Measurements from ENCODE around the gene MUC5AC. TPM values are rescaled to one million over a fixed set of nuclear protein-coding genes. Genes with fewer than 3 reads are reported as not detected.

Gene MUC5AC, protein sequence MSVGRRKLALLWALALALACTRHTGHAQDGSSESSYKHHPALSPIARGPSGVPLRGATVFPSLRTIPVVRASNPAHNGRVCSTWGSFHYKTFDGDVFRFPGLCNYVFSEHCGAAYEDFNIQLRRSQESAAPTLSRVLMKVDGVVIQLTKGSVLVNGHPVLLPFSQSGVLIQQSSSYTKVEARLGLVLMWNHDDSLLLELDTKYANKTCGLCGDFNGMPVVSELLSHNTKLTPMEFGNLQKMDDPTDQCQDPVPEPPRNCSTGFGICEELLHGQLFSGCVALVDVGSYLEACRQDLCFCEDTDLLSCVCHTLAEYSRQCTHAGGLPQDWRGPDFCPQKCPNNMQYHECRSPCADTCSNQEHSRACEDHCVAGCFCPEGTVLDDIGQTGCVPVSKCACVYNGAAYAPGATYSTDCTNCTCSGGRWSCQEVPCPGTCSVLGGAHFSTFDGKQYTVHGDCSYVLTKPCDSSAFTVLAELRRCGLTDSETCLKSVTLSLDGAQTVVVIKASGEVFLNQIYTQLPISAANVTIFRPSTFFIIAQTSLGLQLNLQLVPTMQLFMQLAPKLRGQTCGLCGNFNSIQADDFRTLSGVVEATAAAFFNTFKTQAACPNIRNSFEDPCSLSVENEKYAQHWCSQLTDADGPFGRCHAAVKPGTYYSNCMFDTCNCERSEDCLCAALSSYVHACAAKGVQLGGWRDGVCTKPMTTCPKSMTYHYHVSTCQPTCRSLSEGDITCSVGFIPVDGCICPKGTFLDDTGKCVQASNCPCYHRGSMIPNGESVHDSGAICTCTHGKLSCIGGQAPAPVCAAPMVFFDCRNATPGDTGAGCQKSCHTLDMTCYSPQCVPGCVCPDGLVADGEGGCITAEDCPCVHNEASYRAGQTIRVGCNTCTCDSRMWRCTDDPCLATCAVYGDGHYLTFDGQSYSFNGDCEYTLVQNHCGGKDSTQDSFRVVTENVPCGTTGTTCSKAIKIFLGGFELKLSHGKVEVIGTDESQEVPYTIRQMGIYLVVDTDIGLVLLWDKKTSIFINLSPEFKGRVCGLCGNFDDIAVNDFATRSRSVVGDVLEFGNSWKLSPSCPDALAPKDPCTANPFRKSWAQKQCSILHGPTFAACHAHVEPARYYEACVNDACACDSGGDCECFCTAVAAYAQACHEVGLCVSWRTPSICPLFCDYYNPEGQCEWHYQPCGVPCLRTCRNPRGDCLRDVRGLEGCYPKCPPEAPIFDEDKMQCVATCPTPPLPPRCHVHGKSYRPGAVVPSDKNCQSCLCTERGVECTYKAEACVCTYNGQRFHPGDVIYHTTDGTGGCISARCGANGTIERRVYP (N-terminal part only)
- under 0.01 TPM in 1 of 2 replicates, not detected in the other for total RNA-seq

DNA sequence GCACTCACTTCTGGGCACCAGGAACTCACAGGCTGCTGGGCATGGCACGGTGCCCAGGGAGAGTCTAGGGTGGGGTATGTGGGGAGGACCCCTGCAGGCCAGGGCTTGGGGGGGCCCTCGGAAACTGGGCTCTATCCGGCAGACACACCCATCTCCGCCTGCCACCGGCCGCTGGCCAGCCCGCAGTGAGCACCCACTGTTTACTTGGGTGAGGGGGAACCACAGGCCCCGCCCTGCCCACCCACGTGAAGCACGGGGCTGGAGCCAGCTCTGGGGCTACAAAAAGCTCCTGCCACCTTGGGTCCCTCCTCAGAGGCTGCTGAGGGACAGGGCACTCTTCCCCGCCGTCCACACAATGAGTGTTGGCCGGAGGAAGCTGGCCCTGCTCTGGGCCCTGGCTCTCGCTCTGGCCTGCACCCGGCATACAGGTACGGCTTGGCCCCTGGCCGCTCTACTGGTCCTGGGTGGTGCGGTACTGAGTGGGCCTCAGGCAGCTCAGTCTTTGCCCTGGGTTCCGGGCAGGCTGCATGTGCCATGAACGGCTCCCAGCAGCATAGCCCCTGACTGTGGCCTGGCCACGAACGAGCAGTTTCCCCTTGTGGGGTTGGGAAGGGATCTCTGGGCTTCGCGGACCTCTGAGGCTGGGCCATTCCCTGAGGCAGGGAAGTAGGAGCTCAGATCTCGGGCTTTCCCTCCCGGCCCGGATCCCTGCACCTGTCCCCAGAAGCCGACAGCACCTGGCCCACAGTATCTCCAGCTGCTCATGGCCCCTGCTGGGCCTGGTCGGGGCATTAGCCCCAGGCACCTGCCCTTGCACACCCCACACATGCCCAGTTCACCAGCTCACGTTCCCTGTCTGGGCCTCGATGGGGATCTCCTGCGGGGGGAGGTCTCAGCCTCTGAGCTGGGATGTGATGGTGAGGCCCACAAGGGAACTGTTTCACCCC lies at the start of gene MUC5AC:
MUC5AC (plus strand) TSS at position 309 of the 947 bp plus-strand sequence; CDS start at position 356, 47 bp downstream.

DNA sequence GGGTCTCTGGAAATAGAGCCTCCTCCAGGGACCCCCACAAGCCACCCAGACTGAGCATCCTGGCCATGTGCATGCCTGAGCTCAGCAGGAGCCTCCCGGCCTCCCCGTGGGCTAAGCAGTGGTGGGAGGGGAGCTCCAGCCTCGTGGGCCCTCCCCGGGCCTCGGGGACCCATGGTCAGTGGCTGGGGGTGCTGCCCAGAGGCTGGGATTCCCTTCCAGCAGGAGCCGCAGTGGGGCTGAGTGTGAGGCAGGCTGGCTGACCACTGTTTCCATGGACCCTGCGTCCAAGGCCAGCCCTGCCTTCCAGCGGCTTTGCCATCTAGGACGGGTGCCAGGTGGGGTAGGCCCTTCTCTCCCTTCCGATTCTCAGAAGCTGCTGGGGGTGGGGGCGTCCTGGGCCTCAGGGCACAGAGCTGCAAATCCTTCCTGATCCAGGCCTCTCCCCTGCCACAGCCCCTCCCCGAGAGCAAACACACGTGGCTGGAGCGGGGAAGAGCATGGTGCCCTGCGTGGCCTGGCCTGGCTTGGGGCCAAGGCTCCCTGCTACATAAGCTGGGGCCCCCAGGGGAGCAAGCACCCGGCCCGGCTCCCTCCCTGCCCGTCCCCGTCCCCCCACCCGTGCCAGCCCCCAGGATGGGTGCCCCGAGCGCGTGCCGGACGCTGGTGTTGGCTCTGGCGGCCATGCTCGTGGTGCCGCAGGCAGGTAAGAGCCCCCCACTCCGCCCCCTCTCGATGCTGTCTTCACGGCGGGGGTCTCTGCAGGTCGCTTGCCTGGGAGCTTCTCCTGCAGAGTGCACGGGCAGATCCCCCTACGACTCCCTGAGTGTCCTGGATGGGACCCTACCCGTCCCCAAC lies 65.0 kb downstream of the MUC5AC start, which contains the start of gene MUC5B:
MUC5B (plus strand) TSS at position 576 of the 855 bp plus-strand sequence; CDS start at position 634, 58 bp downstream.

Other genes with a start within 250 kb of the MUC5AC start
- 56.9 and 59.9 TPM in 2 replicates for gene CHID1, start 247.1 kb upstream of the MUC5AC start, total RNA-seq
- gene AP2A2, start 232.1 kb upstream of the MUC5AC start, total RNA-seq, result 16.4 and 17.1 TPM in 2 replicates
- gene MUC6, start 121.2 kb upstream of the MUC5AC start, total RNA-seq, result not detected in 2 replicates
- not detected in 2 replicates for gene MUC2, start 83.1 kb upstream of the MUC5AC start, total RNA-seq
- not detected in 2 replicates for gene MUC5B, start 65.1 kb downstream of the MUC5AC start, total RNA-seq
- gene TOLLIP, start 151.7 kb downstream of the MUC5AC start, total RNA-seq, result 34.9 and 37.3 TPM in 2 replicates
- gene BRSK2, start 232.0 kb downstream of the MUC5AC start, total RNA-seq, result under 0.01 TPM in 1 of 2 replicates, not detected in the other

Measured in tracheal epithelial cell (primary cell).